ENCODE results near the gene OIT3. TPM values are rescaled to one million over a fixed set of nuclear protein-coding genes. Genes with fewer than 3 reads are reported as not detected.

OIT3 gene
- polyA plus RNA-seq, 1 experiment: not detected

DNA sequence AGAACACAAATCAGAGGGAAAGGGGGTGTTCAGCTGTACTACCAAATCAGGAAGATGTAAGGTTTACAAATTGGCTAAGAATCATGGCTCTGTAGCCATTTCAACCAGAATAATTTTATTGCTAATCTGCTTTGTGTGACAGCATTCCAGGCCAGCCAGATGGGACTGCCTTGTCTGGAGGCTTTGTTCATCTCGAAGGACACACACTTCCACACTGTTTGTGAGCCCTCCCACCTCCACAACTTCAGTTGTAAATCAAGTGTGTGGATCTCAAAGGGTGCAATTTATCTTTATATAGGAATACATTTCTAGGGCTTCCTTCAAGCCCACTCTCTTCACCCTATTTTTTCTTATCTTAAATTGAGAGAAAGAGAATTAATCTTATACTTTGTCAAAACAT is 6.9 kb upstream of the OIT3 start:
- Histone ChIP-seq H3K9me3 (ENCODE audit: control insufficient read depth, insufficient read depth, low read length) (no peaks in the 10 kb centered on the region), H3K27me3 (ENCODE audit: control insufficient read depth, insufficient read depth, low read length) (no peaks in the 10 kb centered on the region), H3K4me3 (ENCODE audit: low read depth, low read length) (no peak overlapping the region), H3K27ac (ENCODE audit: low read depth, low read length) (no peak overlapping the region)
- TF ChIP-seq, protein P1, sequence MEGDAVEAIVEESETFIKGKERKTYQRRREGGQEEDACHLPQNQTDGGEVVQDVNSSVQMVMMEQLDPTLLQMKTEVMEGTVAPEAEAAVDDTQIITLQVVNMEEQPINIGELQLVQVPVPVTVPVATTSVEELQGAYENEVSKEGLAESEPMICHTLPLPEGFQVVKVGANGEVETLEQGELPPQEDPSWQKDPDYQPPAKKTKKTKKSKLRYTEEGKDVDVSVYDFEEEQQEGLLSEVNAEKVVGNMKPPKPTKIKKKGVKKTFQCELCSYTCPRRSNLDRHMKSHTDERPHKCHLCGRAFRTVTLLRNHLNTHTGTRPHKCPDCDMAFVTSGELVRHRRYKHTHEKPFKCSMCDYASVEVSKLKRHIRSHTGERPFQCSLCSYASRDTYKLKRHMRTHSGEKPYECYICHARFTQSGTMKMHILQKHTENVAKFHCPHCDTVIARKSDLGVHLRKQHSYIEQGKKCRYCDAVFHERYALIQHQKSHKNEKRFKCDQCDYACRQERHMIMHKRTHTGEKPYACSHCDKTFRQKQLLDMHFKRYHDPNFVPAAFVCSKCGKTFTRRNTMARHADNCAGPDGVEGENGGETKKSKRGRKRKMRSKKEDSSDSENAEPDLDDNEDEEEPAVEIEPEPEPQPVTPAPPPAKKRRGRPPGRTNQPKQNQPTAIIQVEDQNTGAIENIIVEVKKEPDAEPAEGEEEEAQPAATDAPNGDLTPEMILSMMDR (IDR thresholded peaks at IDR 0.05; ENCODE audit: low read depth, low read length): no peak
- ChIA-PET CTCF (no interaction called here), POLR2A (no interaction called here)
- no peak for DNase-seq (ENCODE audit: low read depth, low spot score)

DNA sequence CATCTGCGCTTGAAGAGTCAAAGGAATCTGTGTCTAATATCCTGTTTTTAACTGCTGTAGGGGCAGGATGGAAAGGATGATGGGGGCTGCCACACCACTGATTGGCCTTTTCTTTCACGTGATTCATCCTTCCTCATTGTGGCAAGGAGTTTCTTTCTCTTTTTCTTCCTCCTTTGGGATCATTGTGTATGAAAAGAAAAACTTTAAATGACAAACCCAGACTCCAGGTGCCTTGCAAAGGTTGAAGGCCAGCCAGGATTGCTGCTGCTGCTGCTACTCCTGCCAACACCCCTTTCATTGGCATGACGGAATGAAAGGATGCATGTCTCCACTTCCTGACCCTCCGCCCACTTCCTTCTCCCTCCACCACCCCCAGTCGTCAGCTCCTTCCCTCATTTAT is 6.5 kb upstream of the OIT3 start:
- TF ChIP-seq, protein P1 (IDR thresholded peaks at IDR 0.05; ENCODE audit: low read depth, low read length): no peak
- CTCF ChIA-PET: no interaction called here
- no peak for DNase-seq (ENCODE audit: low read depth, low spot score)
- no peak overlapping the region for H3K27ac ChIP-seq (ENCODE audit: low read depth, low read length)
- no peak overlapping the region for H3K4me3 ChIP-seq (ENCODE audit: low read depth, low read length)
- H3K27me3 ChIP-seq (ENCODE audit: control insufficient read depth, insufficient read depth, low read length): no peaks in the 10 kb centered on the region
- POLR2A ChIA-PET: no interaction called here
- H3K9me3 ChIP-seq (ENCODE audit: control insufficient read depth, insufficient read depth, low read length): no peaks in the 10 kb centered on the region

DNA sequence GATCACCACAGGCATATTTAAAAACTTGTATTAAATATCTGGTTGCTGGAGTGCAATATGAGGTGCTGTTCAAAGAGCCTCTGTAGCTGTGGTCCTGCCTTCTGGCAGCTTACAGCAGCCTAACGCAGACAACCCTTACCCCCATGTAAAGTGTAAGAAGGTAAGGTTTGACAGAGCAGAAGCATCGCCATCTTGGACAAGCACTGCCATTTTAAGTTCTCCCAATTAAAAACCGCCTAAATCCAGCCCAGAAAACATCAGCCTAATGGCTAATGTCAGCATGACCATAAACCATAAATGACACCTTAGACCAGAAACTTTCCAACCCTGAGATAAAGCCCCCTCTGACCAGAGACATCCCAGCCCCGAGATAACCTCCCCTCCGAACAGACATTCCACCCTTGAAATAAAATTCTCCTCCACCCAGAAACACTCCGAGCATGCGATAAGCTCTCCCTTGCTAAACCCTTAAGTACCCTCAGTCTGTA is 5.3 kb upstream of the OIT3 start:
- ChIA-PET POLR2A (no interaction called here), CTCF (no interaction called here)
- no peaks in the 10 kb centered on the region for H3K9me3 ChIP-seq (ENCODE audit: control insufficient read depth, insufficient read depth, low read length)
- DNase-seq (ENCODE audit: low read depth, low spot score): no peak
- no peak overlapping the region for H3K4me3 ChIP-seq (ENCODE audit: low read depth, low read length)
- TF ChIP-seq, protein P1 (IDR thresholded peaks at IDR 0.05; ENCODE audit: low read depth, low read length): no peak
- no peak overlapping the region for H3K27ac ChIP-seq (ENCODE audit: low read depth, low read length)
- H3K27me3 ChIP-seq (ENCODE audit: control insufficient read depth, insufficient read depth, low read length): no peaks in the 10 kb centered on the region

DNA sequence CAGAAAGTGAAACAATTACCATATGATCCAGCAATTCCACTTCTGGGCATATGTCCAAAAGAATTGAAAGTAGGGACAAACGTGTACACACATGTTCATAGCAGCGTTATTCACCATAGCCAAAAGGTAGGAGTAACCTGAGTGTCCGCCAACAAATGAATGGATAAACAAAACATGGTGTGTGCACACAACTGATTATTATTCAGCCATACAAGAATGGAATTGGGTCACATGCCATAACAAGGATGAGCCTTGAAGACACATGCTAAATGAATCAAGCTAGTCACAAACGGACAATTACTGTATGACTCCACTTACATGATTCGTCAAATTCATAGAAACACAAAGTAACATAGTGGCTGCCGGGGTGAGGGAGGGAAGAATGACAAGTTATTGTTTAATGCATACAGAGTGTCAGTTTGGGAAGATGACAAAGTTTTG is 4.1 kb upstream of the OIT3 start:
- Histone ChIP-seq H3K27me3 (ENCODE audit: control insufficient read depth, insufficient read depth, low read length) (no peaks in the 10 kb centered on the region), H3K27ac (ENCODE audit: low read depth, low read length) (no peak overlapping the region), H3K4me3 (ENCODE audit: low read depth, low read length) (no peak overlapping the region), H3K9me3 (ENCODE audit: control insufficient read depth, insufficient read depth, low read length) (no peaks in the 10 kb centered on the region)
- CTCF ChIA-PET: no interaction called here
- TF ChIP-seq, protein P1 (IDR thresholded peaks at IDR 0.05; ENCODE audit: low read depth, low read length): no peak
- POLR2A ChIA-PET: no interaction called here
- DNase-seq (ENCODE audit: low read depth, low spot score): peak; percentile 6

DNA sequence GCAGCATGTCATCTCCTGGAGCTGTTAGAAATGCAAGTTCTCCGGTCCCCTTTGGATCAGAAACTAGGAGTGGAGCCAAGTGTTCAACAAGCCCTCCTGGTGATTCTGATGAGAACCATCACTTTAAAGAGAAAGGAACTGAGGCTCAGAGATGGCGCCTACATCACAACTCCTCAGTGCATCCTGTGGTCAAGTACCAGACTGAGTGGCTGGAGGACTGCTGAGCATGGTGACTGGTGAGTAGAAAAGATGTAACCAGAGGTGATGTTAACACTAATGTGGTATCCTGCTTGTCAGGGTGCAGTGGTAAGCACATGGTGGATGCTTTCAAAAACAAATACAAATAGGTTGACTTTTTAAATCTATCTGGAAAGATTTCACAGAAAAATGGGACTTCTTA is 3.5 kb upstream of the OIT3 start:
- Histone ChIP-seq H3K9me3 (ENCODE audit: control insufficient read depth, insufficient read depth, low read length) (no peaks in the 10 kb centered on the region), H3K27ac (ENCODE audit: low read depth, low read length) (no peak overlapping the region), H3K4me3 (ENCODE audit: low read depth, low read length) (no peak overlapping the region), H3K27me3 (ENCODE audit: control insufficient read depth, insufficient read depth, low read length) (no peaks in the 10 kb centered on the region)
- ChIA-PET CTCF (no interaction called here), POLR2A (no interaction called here)
- DNase-seq (ENCODE audit: low read depth, low spot score): no peak
- TF ChIP-seq, protein P1 (IDR thresholded peaks at IDR 0.05; ENCODE audit: low read depth, low read length): no peak

Measured in AG04450 (cell line).